NK-92 (cell line): Measurements from ENCODE around the gene XRCC1.
A peak's percentile ranks its signal among the peaks of the same experiment; 100 is the strongest.
"Not testable (repeated sequence)": the region's sequence is repeated elsewhere in the genome, so short reads cannot be mapped to it uniquely, and the experiment has no call there.

ENCODE experiments used
- DNase-seq: peaks from one replicate; lab custom pipeline; 2025; ENCODE audit not compliant: unreplicated experiment; lab: John Stamatoyannopoulos, UW

XRCC1 gene

GRCh38 chr19:43523696-43524095 lies 51.6 kb downstream of the XRCC1 start:
- not testable (repeated sequence) for DNase-seq

- DNase-seq, result no peak
Measured at GRCh38 chr19:43522929-43523328, 52.4 kb downstream of the XRCC1 start.

GRCh38 chr19:43519436-43520088 lies 55.8 kb downstream of the XRCC1 start:
- peak; percentile 31 for DNase-seq

GRCh38 chr19:43518051-43518450 lies 57.3 kb downstream of the XRCC1 start:
- no peak for DNase-seq

GRCh38 chr19:43512399-43512798 lies 62.9 kb downstream of the XRCC1 start:
- DNase-seq, result not testable (repeated sequence)

GRCh38 chr19:43511324-43511723 lies 64.0 kb downstream of the XRCC1 start:
- DNase-seq, result no peak

GRCh38 chr19:43510713-43511112 lies 64.6 kb downstream of the XRCC1 start:
- no peak for DNase-seq

- no peak for DNase-seq
Measured at GRCh38 chr19:43507880-43508279, 67.4 kb downstream of the XRCC1 start.

- DNase-seq, result no peak
Measured at GRCh38 chr19:43506629-43507028, 68.7 kb downstream of the XRCC1 start.

- no peak for DNase-seq
Measured at GRCh38 chr19:43505941-43506340, 69.4 kb downstream of the XRCC1 start.

GRCh38 chr19:43505186-43505456 lies 70.2 kb downstream of the XRCC1 start:
- DNase-seq, result no peak

GRCh38 chr19:43504426-43505185 lies 70.7 kb downstream of the XRCC1 start, which contains the start of gene PHLDB3:
TSS of gene PHLDB3 (minus strand) at chr19:43504746. CDS start at chr19:43504118, 628 bp downstream.
- DNase-seq, result no peak

- peak; percentile 89 for DNase-seq
Measured at GRCh38 chr19:43503501-43504425, 71.6 kb downstream of the XRCC1 start.

GRCh38 chr19:43502419-43502976 lies 72.8 kb downstream of the XRCC1 start:
- DNase-seq, result no peak

- DNase-seq, result no peak
Measured at GRCh38 chr19:43501661-43502418, 73.5 kb downstream of the XRCC1 start.

GRCh38 chr19:43499042-43499441 lies 76.3 kb downstream of the XRCC1 start:
- no peak for DNase-seq

- DNase-seq, result no peak
Measured at GRCh38 chr19:43498233-43498842, 77.0 kb downstream of the XRCC1 start.

- no peak for DNase-seq
Measured at GRCh38 chr19:43496960-43497359, 78.4 kb downstream of the XRCC1 start.

- no peak for DNase-seq
Measured at GRCh38 chr19:43495082-43495481, 80.2 kb downstream of the XRCC1 start.
